ENCODE data around the gene ZBTB7C. TPM values are rescaled to one million over a fixed set of nuclear protein-coding genes. Genes with fewer than 3 reads are reported as not detected.

Gene ZBTB7C
- total RNA-seq, 1 donor: 0.09 TPM

- DNase-seq (ENCODE audit: low read depth): no peak
- H3K4me3 ChIP-seq (ENCODE audit: low read depth, low read length): no peak overlapping the region
- no peak for TF ChIP-seq CTCF (IDR thresholded peaks at IDR 0.05; ENCODE audit: insufficient read depth, low read length)
These were observed 363.4 kb downstream of the ZBTB7C start for GRCh38 chr18:48045744-48046143.

GRCh38 chr18:48044944-48045343 lies 364.2 kb downstream of the ZBTB7C start:
- DNase-seq (ENCODE audit: low read depth): no peak
- H3K4me3 ChIP-seq (ENCODE audit: low read depth, low read length): no peak overlapping the region
- no peak for TF ChIP-seq CTCF (IDR thresholded peaks at IDR 0.05; ENCODE audit: insufficient read depth, low read length)

GRCh38 chr18:48043166-48043565 lies 366.0 kb downstream of the ZBTB7C start:
- DNase-seq (ENCODE audit: low read depth): no peak
- TF ChIP-seq CTCF (IDR thresholded peaks at IDR 0.05; ENCODE audit: insufficient read depth, low read length): no peak
- H3K4me3 ChIP-seq (ENCODE audit: low read depth, low read length): no peak overlapping the region

- no peak for TF ChIP-seq CTCF (IDR thresholded peaks at IDR 0.05; ENCODE audit: insufficient read depth, low read length)
These were observed 366.8 kb downstream of the ZBTB7C start for GRCh38 chr18:48042431-48042830.

GRCh38 chr18:48040457-48041110 lies 368.6 kb downstream of the ZBTB7C start:
- TF ChIP-seq CTCF (IDR thresholded peaks at IDR 0.05; ENCODE audit: insufficient read depth, low read length): no peak
- no peak overlapping the region for H3K4me3 ChIP-seq (ENCODE audit: low read depth, low read length)
- DNase-seq (ENCODE audit: low read depth): no peak

More at GRCh38 chr18:48042431-48042830, 366.8 kb downstream of the ZBTB7C start:
- DNase-seq (ENCODE audit: low read depth): no peak
- no peak overlapping the region for H3K4me3 ChIP-seq (ENCODE audit: low read depth, low read length)

GRCh38 chr18:48039769-48040215 lies 369.4 kb downstream of the ZBTB7C start:
- H3K4me3 ChIP-seq (ENCODE audit: low read depth, low read length): no peak overlapping the region
- no peak for TF ChIP-seq CTCF (IDR thresholded peaks at IDR 0.05; ENCODE audit: insufficient read depth, low read length)
- DNase-seq (ENCODE audit: low read depth): no peak

- no peak for TF ChIP-seq CTCF (IDR thresholded peaks at IDR 0.05; ENCODE audit: insufficient read depth, low read length)
- H3K4me3 ChIP-seq (ENCODE audit: low read depth, low read length): no peak overlapping the region
- no peak for DNase-seq (ENCODE audit: low read depth)
These were observed 370.5 kb downstream of the ZBTB7C start for GRCh38 chr18:48038636-48039035.
